A549 (cell line): Measurements from ENCODE around the gene NOSIP. TPM values are rescaled to one million over a fixed set of nuclear protein-coding genes. Genes with fewer than 3 reads are reported as not detected.

Experiments
- ATAC-seq, 2 experiments: fragments of 200-7000 bp in 1 of 2; fragments of >200 bp in 1 of 2; cut with Nextera tagmentation in 1 of 2; cut with Tn5 transposase in 1 of 2; 3 replicates each; pipeline versions ENCODE4 v1.8.0 to v1.9.1; 2018 to 2020; ENCODE audit warnings: mild to moderate bottlenecking in 1 of 2, moderate library complexity in 1 of 2
- CTCF ChIA-PET: fragments of 300-600 bp; sonication (Branson Sonifier 250); formaldehyde crosslinking; extraction: SDS; loops from one replicate; lab custom pipeline; 2021; ENCODE audit warnings: antibody characterized with exemption, inconsistent platforms; lab: Yijun Ruan, JAX
- POLR2A ChIA-PET: fragments of 350-600 bp; formaldehyde crosslinking; extraction: SDS; loops from one replicate; lab custom pipeline; 2021; ENCODE audit warnings: antibody characterized with exemption, inconsistent platforms; lab: Yijun Ruan, JAX
- DNase-seq, 2 experiments: peaks; one replicate each; pipeline versions ENCODE4 v3.0.0 to v3.0.0-alpha.2; 2011 to 2016; ENCODE audit warnings: low read depth in 1 of 2, low spot score in 1 of 2
- FAIRE-seq: peaks from 2 replicates; lab custom pipeline; 2011; peaks lifted over from hg19 to GRCh38; lab: Jason Lieb, UNC
- H3K27ac ChIP-seq, 2 experiments: fragments of >200 bp; sonication (Bioruptor Twin); formaldehyde crosslinking; 3 replicates each; pipeline ENCODE4 v1.5.1; 2016 to 2017
- H3K4me1 ChIP-seq: fragments of >200 bp; sonication (Bioruptor Twin); formaldehyde crosslinking; 3 replicates; pipeline ENCODE4 v1.6.1; 2016
- H3K4me2 ChIP-seq: fragments of >200 bp; sonication (Bioruptor Twin); formaldehyde crosslinking; 3 replicates; pipeline ENCODE4 v1.6.1; 2016
- H3K4me3 ChIP-seq: fragments of >200 bp; sonication (Bioruptor Twin); formaldehyde crosslinking; 3 replicates; pipeline ENCODE4 v1.5.1; 2016
- H3K9me3 ChIP-seq: fragments of >200 bp; sonication (Bioruptor Twin); formaldehyde crosslinking; 3 replicates; pipeline ENCODE4 v1.6.1; 2016
- ATOH8 ChIP-seq: fragments of 250-450 bp; sonication (Bioruptor Pico); IDR thresholded peaks from 2 replicates; pipeline ENCODE4 v1.5.0; 2020; ENCODE audit warnings: low read depth, mild to moderate bottlenecking, moderate library complexity
- CHD4 ChIP-seq: fragments of 200-600 bp; sonication (generic); IDR thresholded peaks from 2 replicates; pipeline ENCODE4 v1.6.1; 2016; ENCODE audit warnings: antibody characterized with exemption, mild to moderate bottlenecking, borderline replicate concordance
- E2F6 ChIP-seq: IDR thresholded peaks from 2 replicates; pipeline ENCODE4 v1.6.1; 2012; ENCODE audit warnings: low read depth, borderline replicate concordance
- ESRRA ChIP-seq: fragments of 150-350 bp; IDR thresholded peaks from 2 replicates; pipeline ENCODE4 v1.6.1; 2014; ENCODE audit warnings: mild to moderate bottlenecking, low read length, borderline replicate concordance
- FOSB ChIP-seq: fragments of 250-450 bp; sonication (Bioruptor Pico); IDR thresholded peaks from 2 replicates; pipeline ENCODE4 v1.5.0; 2020; ENCODE audit warnings: mild to moderate bottlenecking, moderate library complexity
- GATA3 ChIP-seq: IDR thresholded peaks from 2 replicates; pipeline ENCODE4 v1.6.1; 2012; ENCODE audit warnings: borderline replicate concordance
- HEYL ChIP-seq: fragments of 250-450 bp; sonication (Bioruptor Pico); IDR thresholded peaks from 2 replicates; pipeline ENCODE4 v1.8.0; 2021; ENCODE audit warnings: mild to moderate bottlenecking, moderate library complexity
- HMGXB4 ChIP-seq: fragments of 250-450 bp; sonication (Bioruptor Pico); IDR thresholded peaks from 2 replicates; pipeline ENCODE4 v1.5.0; 2021; ENCODE audit warnings: mild to moderate bottlenecking, moderate library complexity, borderline replicate concordance
- HOXA7 ChIP-seq: fragments of 250-450 bp; sonication (Bioruptor Pico); IDR thresholded peaks from 2 replicates; pipeline ENCODE4 v1.5.0; 2020; ENCODE audit warnings: mild to moderate bottlenecking, moderate library complexity
- JUN ChIP-seq, 2 experiments: fragments of >200 bp; sonication (Bioruptor Twin); formaldehyde crosslinking; IDR thresholded peaks; 2 replicates in 1 of 2; 3 replicates in 1 of 2; pipeline ENCODE4 v1.6.1; 2016 to 2017
- JUNB ChIP-seq: fragments of >200 bp; sonication (Bioruptor Twin); formaldehyde crosslinking; IDR thresholded peaks from 2 replicates; pipeline ENCODE4 v1.6.1; 2016
- KDM5A ChIP-seq: fragments of 200-600 bp; sonication (generic); IDR thresholded peaks from 2 replicates; pipeline ENCODE4 v1.6.1; 2016; ENCODE audit warnings: antibody characterized with exemption, mild to moderate bottlenecking
- MYC ChIP-seq: IDR thresholded peaks from 2 replicates; pipeline ENCODE4 v1.6.1; 2012; ENCODE audit warnings: mild to moderate bottlenecking, inconsistent platforms, low read length, improper control_type of control experiment, borderline replicate concordance
- NFE2L2 ChIP-seq: fragments of 150-350 bp; conservative IDR thresholded peaks from 2 replicates; pipeline ENCODE4 v1.6.1; 2014; ENCODE audit warnings: low read length
- PHF8 ChIP-seq: fragments of 200-600 bp; sonication (generic); IDR thresholded peaks from 2 replicates; pipeline ENCODE4 v1.6.1; 2016; ENCODE audit warnings: low read depth, mild to moderate bottlenecking, antibody characterized with exemption, moderate library complexity, borderline replicate concordance
- POLR2A ChIP-seq: IDR thresholded peaks from 2 replicates; pipeline ENCODE4 v1.6.1; 2012; ENCODE audit warnings: mild to moderate bottlenecking, low read length
- RAD21 ChIP-seq, 2 experiments: fragments of >200 bp in 1 of 2; sonication (Bioruptor Twin) in 1 of 2; formaldehyde crosslinking in 1 of 2; IDR thresholded peaks in 1 of 2; conservative IDR thresholded peaks in 1 of 2; 2 replicates in 1 of 2; 3 replicates in 1 of 2; pipeline ENCODE4 v1.6.1; 2012 to 2018; ENCODE audit warnings: inconsistent platforms in 1 of 2
- RARB ChIP-seq: fragments of 250-450 bp; sonication (Bioruptor Pico); IDR thresholded peaks from 2 replicates; pipeline ENCODE4 v1.8.0; 2021; ENCODE audit warnings: mild to moderate bottlenecking, moderate library complexity
- RCOR1 ChIP-seq: fragments of 150-350 bp; IDR thresholded peaks from 2 replicates; pipeline ENCODE4 v1.6.1; 2014; ENCODE audit warnings: antibody characterized with exemption, low read length, low read depth
- SMC3 ChIP-seq: fragments of >200 bp; sonication (Bioruptor Twin); formaldehyde crosslinking; IDR thresholded peaks from 3 replicates; pipeline ENCODE4 v1.6.1; 2018; ENCODE audit warnings: inconsistent platforms
- TFCP2L1 ChIP-seq: fragments of 250-450 bp; sonication (Bioruptor Pico); IDR thresholded peaks from 2 replicates; pipeline ENCODE4 v1.5.0; 2021; ENCODE audit warnings: mild to moderate bottlenecking
- TP53 ChIP-seq: fragments of 250-450 bp; sonication (Bioruptor Pico); IDR thresholded peaks from 2 replicates; pipeline ENCODE4 v1.5.0; 2021; ENCODE audit warnings: mild to moderate bottlenecking, moderate library complexity
- WGBS: methylation state at CpG from one replicate; pipeline ENCODE4 v1.1.6; 2017; ENCODE audit errors: missing lambda C conversion rate; 5-methylcytosine and 5-hydroxymethylcytosine counted together
- polyA plus RNA-seq, 4 experiments: library from polyadenylated mRNA; depleted of rRNA in 3 of 4; stranded (reverse); fragments of >200 nt; fragmentation: RNase III in 1 of 4; extraction: RNeasy Plus Mini Kit Qiagen cat#74134 plus additional on column Dnase treatment in 1 of 4; gene quantifications; 2 replicates in 3 of 4; 3 replicates in 1 of 4; pipeline ENCODE4 v1.2.3, GENCODE V29; 2011 to 2017
- TF ChIP-seq, protein P1 (sequence below): fragments of >200 bp; sonication (Bioruptor Twin); formaldehyde crosslinking; IDR thresholded peaks from 3 replicates; pipeline ENCODE4 v1.6.1; 2016

Gene NOSIP
- polyA plus RNA-seq, 2 of the 4 experiments (the other 2 are of a cell fraction): 49.0 to 101 TPM

- 0 out of 5 replicates have a peak, but pooled peaks of 1 of the 2 experiments have one; percentile 2 for TF ChIP-seq JUN (IDR thresholded peaks at IDR 0.05)
- TF ChIP-seq, all 56 proteins: peak for 7
These were observed 11.6 kb upstream of the NOSIP start (continued) for GRCh38 chr19:49591731-49592485.

DNA sequence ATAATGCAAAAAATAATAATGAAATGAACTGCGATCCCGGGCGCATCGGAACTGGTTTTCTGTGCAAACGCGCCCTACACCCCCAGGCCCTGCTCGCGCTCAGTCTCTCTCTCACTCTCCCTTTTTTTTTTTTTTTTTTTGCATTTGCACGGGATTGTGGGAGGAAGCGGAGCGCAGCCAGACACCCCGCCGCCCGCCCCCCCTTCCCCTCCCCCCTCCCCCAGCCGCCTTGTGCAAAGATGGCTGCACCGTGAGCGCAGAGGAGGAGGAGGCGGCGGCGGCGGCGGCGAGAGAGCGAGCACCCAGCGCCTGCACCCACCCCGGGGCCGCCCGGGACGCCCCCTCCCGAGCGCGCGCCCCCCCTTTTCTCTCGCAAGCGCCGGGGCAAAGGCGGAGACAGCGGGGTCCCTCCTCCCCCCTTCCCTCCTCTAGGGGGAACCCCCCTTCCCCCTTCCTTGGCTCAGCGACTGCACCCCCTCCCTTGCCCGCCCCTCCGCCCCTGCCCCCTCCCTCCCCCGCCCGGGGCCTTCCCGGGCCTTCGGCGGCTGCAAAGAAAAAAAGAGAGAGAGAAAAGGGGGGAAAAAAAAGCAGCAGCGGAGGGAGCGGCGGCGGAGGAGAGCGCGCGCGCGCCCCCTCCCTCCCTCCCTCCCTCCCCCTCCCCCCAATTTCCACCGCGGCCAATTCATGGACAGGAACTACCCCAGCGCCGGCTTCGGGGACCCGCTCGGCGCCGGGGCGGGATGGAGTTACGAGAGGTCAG is 10.8 kb upstream of the NOSIP start, which contains the start of gene PRR12:
Gene PRR12, plus strand, starts transcription at position 212 of the 760 bp plus-strand sequence. Its CDS starts 473 bp downstream, at position 685.
- ATAC-seq (peak; percentile 38 to 64), DNase-seq (peak; percentile 88 to 96), FAIRE-seq (no peak)
- Histone ChIP-seq H3K27ac (peak within 1 kb of the TSS; percentile 97 to 99), H3K4me3 (peak within 1 kb of the TSS; percentile 63), H3K4me2 (peak within 1 kb of the TSS; percentile 93), H3K9me3 (no peaks in the 10 kb centered on the region), H3K4me1 (peaks cover 11% of the 10 kb centered on the region)
- peak; percentile 20; the same call in 1 of the 3 replicates for TF ChIP-seq SMC3
- TF ChIP-seq ATOH8: no peak
- TF ChIP-seq JUN (IDR thresholded peaks at IDR 0.05): peak; percentile 89 to 96
- TF ChIP-seq RAD21 (conservative IDR thresholded peaks at IDR 0.05 in 1 of 2, IDR thresholded peaks at IDR 0.05 in 1 of 2): 0 out of 5 replicates have a peak, but pooled peaks of 1 of the 2 experiments have one; percentile 17
- peak; percentile 47 for TF ChIP-seq POLR2A
- TF ChIP-seq CHD4: no peak
- TF ChIP-seq MYC: peak; percentile 27; the same call in 1 of the 2 replicates
- TF ChIP-seq RARB (CRISPR knock-in tag): no peak
- TF ChIP-seq, protein P1, sequence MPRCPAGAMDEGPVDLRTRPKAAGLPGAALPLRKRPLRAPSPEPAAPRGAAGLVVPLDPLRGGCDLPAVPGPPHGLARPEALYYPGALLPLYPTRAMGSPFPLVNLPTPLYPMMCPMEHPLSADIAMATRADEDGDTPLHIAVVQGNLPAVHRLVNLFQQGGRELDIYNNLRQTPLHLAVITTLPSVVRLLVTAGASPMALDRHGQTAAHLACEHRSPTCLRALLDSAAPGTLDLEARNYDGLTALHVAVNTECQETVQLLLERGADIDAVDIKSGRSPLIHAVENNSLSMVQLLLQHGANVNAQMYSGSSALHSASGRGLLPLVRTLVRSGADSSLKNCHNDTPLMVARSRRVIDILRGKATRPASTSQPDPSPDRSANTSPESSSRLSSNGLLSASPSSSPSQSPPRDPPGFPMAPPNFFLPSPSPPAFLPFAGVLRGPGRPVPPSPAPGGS: peak; percentile 90
- 2% methylated on average over 34 of the region's 66 CpGs for WGBS
- POLR2A ChIA-PET: interaction anchor here (0.6 to 3.1 kb wide), 7 partner anchors 10 to 95 kb away, joined by 3 to 45 read pairs (median 5); partner anchors contain the start of genes NOSIP, PRRG2, RPS11 and RRAS
- CTCF ChIA-PET: interaction anchor here (0.7 to 1.3 kb wide), 6 partner anchors 11 to 90 kb away, joined by 3 to 6 read pairs (median 4); partner anchors contain the start of genes NOSIP and PRRG2

- Histone ChIP-seq H3K4me3 (peak overlapping the region; percentile 63), H3K4me1 (peaks cover 11% of the 10 kb centered on the region), H3K4me2 (peak overlapping the region; percentile 93), H3K27ac (peak overlapping the region; percentile 97 to 99), H3K9me3 (no peaks in the 10 kb centered on the region)
- POLR2A ChIA-PET: interaction anchor here (0.6 to 3.1 kb wide), 7 partner anchors 10 to 94 kb away, joined by 3 to 45 read pairs (median 5); partner anchors contain the start of genes NOSIP, PRRG2, RPS11 and RRAS
- CTCF ChIA-PET: interaction anchor here (0.7 to 3.3 kb wide), 4 partner anchors 10 to 91 kb away, joined by 3 to 18 read pairs (median 4); partner anchors contain the start of genes NOSIP and PRRG2
- FAIRE-seq: peak; percentile 13
- WGBS: under 1% methylated on average over 41 of the region's 58 CpGs
- peak; percentile 97 to 99 for DNase-seq
- peak; percentile 49 to 84 for ATAC-seq
- TF ChIP-seq HEYL (CRISPR knock-in tag) (no peak), HMGXB4 (CRISPR knock-in tag) (no peak), NFE2L2 (no peak), GATA3 (peak; percentile 28; the same call in 1 of the 2 replicates), RCOR1 (no peak), HOXA7 (no peak), JUNB (no peak), PHF8 (peak; percentile 39; the same call in 1 of the 2 replicates), ATOH8 (0 out of 2 replicates have a peak, but pooled peaks have one; percentile 8), E2F6 (0 out of 2 replicates have a peak, but pooled peaks have one; percentile 25), JUN (IDR thresholded peaks at IDR 0.05) (no peak), TP53 (no peak), ESRRA (no peak), FOSB (CRISPR knock-in tag) (no peak), TFCP2L1 (CRISPR knock-in tag) (no peak), KDM5A (no peak)
These were observed 10.0 kb upstream of the NOSIP start for GRCh38 chr19:49590071-49590970.
